GM10266 (cell line): Measurements from ENCODE around the gene PFDN4.

Experiments
- DNase-seq: peaks from one replicate; pipeline ENCODE4 v3.0.0; 2012; ENCODE audit errors: extremely low spot score
- CTCF ChIP-seq: IDR thresholded peaks from 2 replicates; pipeline ENCODE4 v1.5.1; 2012; ENCODE audit warnings: mild to moderate bottlenecking, low read depth; ENCODE audit not compliant: control insufficient read depth, insufficient read depth; ENCODE audit errors: missing control alignments

Gene PFDN4

GRCh38 chr20:54207743-54208547 is at the start of gene PFDN4:
Gene PFDN4 (plus strand): TSS chr20:54208087. CDS start chr20:54208101, 14 bp downstream.
- TF ChIP-seq CTCF: peak; percentile 97
- peak; percentile 93 for DNase-seq

- no peak for TF ChIP-seq CTCF
- no peak for DNase-seq
Observed at GRCh38 chr20:54158226-54158625, 49.7 kb upstream of the PFDN4 start.

- no peak for TF ChIP-seq CTCF
- no peak for DNase-seq
Observed at GRCh38 chr20:54158856-54159418, 49.0 kb upstream of the PFDN4 start.

GRCh38 chr20:54160065-54161007 is 47.6 kb upstream of the PFDN4 start:
- DNase-seq: no peak
- no peak for TF ChIP-seq CTCF

- no peak for DNase-seq
- no peak for TF ChIP-seq CTCF
Observed at GRCh38 chr20:54161008-54161820, 46.7 kb upstream of the PFDN4 start.

GRCh38 chr20:54161821-54162149 is 46.1 kb upstream of the PFDN4 start:
- no peak for TF ChIP-seq CTCF
- DNase-seq: no peak
